Heart left ventricle (tissue), 16 donors: ENCODE results near the gene ALAD. TPM values are rescaled to one million over a fixed set of nuclear protein-coding genes. Genes with fewer than 3 reads are reported as not detected.
A peak's percentile ranks its signal among the peaks of the same experiment; 100 is the strongest.

ENCODE experiments used
- ATAC-seq, 4 donors: fragments of 200-7000 bp; cut with Tn5 transposase; one replicate each; pipeline ENCODE4 v1.9.1; 2020 to 2022; ENCODE audit warnings: moderate library complexity in 4 of 4, mild to moderate bottlenecking in 3 of 4, moderate number of reproducible peaks in 1 of 4
- DNase-seq, 5 donors: peaks; one replicate each; pipeline ENCODE4 v3.0.0-alpha.2; 2020
- H3K27ac ChIP-seq, 12 donors: fragments of 200-600 bp; sonication (generic) in 4 of 12; one replicate each; pipeline versions ENCODE4 v1.5.0 to v1.8.0; 2016 to 2022; ENCODE audit warnings: mild to moderate bottlenecking in 2 of 12
- H3K27me3 ChIP-seq, 9 donors: fragments of 200-600 bp; sonication (generic) in 2 of 9; one replicate each; pipeline versions ENCODE4 v1.5.1 to v1.8.0; 2016 to 2022; ENCODE audit warnings: mild to moderate bottlenecking in 3 of 9
- H3K36me3 ChIP-seq, 9 donors: fragments of 200-600 bp; sonication (generic) in 2 of 9; one replicate each; pipeline versions ENCODE4 v1.5.0 to v1.8.0; 2018 to 2022; ENCODE audit warnings: mild to moderate bottlenecking in 2 of 9
- H3K4me1 ChIP-seq, 12 donors: fragments of 200-600 bp; sonication (generic) in 4 of 12; one replicate each; pipeline versions ENCODE4 v1.5.0 to v1.8.0; 2016 to 2022; ENCODE audit warnings: mild to moderate bottlenecking in 3 of 12
- H3K4me3 ChIP-seq, 12 donors: fragments of 200-600 bp; sonication (generic) in 4 of 12; one replicate each; pipeline versions ENCODE4 v1.5.0 to v1.8.0; 2017 to 2022; ENCODE audit warnings: mild to moderate bottlenecking in 9 of 12, moderate library complexity in 4 of 12
- H3K9me3 ChIP-seq, 12 donors: fragments of 200-600 bp; sonication (generic) in 4 of 12; one replicate each; pipeline versions ENCODE4 v1.5.0 to v1.8.0; 2016 to 2022; ENCODE audit warnings: mild to moderate bottlenecking in 1 of 12
- POLR2A ChIP-seq, 2 donors: fragments of 450-650 bp; IDR thresholded peaks; one replicate each; pipeline ENCODE4 v1.6.1; 2017; ENCODE audit warnings: antibody characterized with exemption in 2 of 2, mild to moderate bottlenecking in 2 of 2, moderate library complexity in 2 of 2
- WGBS, 4 donors: extraction: QIAGEN DNeasy Blood & Tissue Kit in 2 of 4; methylation state at CpG; one replicate each; pipeline versions ENCODE4 v1.1.5 to v1.1.7; 2013 to 2018; 5-methylcytosine and 5-hydroxymethylcytosine counted together
- intact Hi-C, 10 donors: fragments of 100-400 bp; cut with DNase I; formaldehyde crosslinking; loops; one replicate each; pipeline versions ENCODE4 v1.11.1 to v1.14.2; 2022
- polyA plus RNA-seq, 2 donors: library from polyadenylated mRNA; stranded (reverse); fragments of 200-250 nt; gene quantifications; one replicate each; pipeline ENCODE4 v1.2.3, GENCODE V29; 2013
- total RNA-seq, 9 donors: library from RNA; depleted of rRNA in 2 of 9; stranded (reverse); fragments of >200 nt in 2 of 9; fragmentation: NEBNext Ultra II Directional in 3 of 9; extraction: Animal tissue kit (Norgen Biotek cat#: 25700) in 3 of 9; gene quantifications; one replicate each; pipeline versions ENCODE4 v1.1.0 to v1.2.4, GENCODE V29; 2016 to 2023
- TF ChIP-seq, protein P1 (sequence below), 12 donors: fragments of 200-600 bp; sonication (generic) in 4 of 12; IDR thresholded peaks; one replicate each; pipeline versions ENCODE4 v1.5.0 to v1.8.0; 2018 to 2022; ENCODE audit warnings: antibody characterized with exemption in 12 of 12, mild to moderate bottlenecking in 5 of 12
- donor health status: ischemic (EF 13 %, LVEDD 7.1; RV severe dilation, severe dysfunction).
- donor health status: healthy with polysubstance abuse.
- donor health status: DM: no; HTN: yes; CAD: no.
- donor health status: DM: no; HTN: no; CAD: no.
- donor health status: ischemic (EF 25% LVEDD 6.9; RV normal size, moderate dysfunction).
- donor health status: ischemic (EF 25% LVEDD 5.7; RV mildly dilated, moderate dysfunction).
- donor health status: healthy.
- donor health status: DM: yes; HTN: yes; CAD: no.
- donor health status: ischemic (EF 35%, LVEDD 5.7; RV mildly dilated, moderate dysfunction).
- donor health status: nonischemic (EF 11% LVEDD 7.7; RV severe dilation, severe dysfunction).
- donor health status: DM: yes; HTN: yes; CAD: no.
- donor health status: PGD.
- donor health status: ischemic (EF 29% LVEDD 5.4; RV normal size, mild dysfunction).
- donor health status: nonischemic (EF 23%, LVEDD 6.1; RV moderate dilation, normal function).

ALAD gene
- total and polyA plus RNA-seq, 11 donors, result 39.8 to 153 (median 85.6) TPM

DNA sequence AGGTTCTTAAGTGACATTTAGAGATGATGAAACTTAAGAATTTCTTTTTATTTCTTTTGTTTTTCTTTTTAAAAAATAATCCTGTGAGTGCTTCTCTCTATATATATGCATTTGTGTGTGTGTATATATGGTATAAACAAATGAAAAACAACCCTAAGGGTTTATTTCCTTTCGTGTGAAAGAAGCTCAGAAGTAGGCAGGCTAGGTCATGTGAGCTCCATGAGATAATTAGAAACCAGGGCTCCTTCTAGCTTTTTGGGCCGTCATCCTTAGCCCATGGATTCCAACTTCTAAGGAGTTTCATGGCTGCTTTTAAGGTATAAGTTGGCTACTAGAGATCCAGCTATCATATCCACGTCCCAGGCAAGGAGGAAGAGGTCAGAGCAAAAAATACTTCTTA lies 20.6 kb upstream of the ALAD start:
- intact Hi-C loops, result loop anchor here in 3 of 10 donors (10.0 kb wide), 1 partner anchor 243 kb away; no protein-coding TSS in a partner anchor
- no peaks in the 10 kb centered on the region for H3K36me3 ChIP-seq
- H3K4me3 ChIP-seq, result no peak overlapping the region
- no peaks in the 10 kb centered on the region for H3K27me3 ChIP-seq
- ATAC-seq (no peak), DNase-seq (no peak)
- no peak for TF ChIP-seq POLR2A (IDR thresholded peaks at IDR 0.05)
- TF ChIP-seq, protein P1, sequence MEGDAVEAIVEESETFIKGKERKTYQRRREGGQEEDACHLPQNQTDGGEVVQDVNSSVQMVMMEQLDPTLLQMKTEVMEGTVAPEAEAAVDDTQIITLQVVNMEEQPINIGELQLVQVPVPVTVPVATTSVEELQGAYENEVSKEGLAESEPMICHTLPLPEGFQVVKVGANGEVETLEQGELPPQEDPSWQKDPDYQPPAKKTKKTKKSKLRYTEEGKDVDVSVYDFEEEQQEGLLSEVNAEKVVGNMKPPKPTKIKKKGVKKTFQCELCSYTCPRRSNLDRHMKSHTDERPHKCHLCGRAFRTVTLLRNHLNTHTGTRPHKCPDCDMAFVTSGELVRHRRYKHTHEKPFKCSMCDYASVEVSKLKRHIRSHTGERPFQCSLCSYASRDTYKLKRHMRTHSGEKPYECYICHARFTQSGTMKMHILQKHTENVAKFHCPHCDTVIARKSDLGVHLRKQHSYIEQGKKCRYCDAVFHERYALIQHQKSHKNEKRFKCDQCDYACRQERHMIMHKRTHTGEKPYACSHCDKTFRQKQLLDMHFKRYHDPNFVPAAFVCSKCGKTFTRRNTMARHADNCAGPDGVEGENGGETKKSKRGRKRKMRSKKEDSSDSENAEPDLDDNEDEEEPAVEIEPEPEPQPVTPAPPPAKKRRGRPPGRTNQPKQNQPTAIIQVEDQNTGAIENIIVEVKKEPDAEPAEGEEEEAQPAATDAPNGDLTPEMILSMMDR (IDR thresholded peaks at IDR 0.05), result no peak
- peaks cover 0 to 4% (median 0%) of the 10 kb centered on the region in 12 donors for H3K4me1 ChIP-seq
- no peak overlapping the region for H3K27ac ChIP-seq
- H3K9me3 ChIP-seq, result no peaks in the 10 kb centered on the region
- 71 to 85% (median 78%) methylated on average over 3 of the region's 3 CpGs for WGBS, 4 donors

DNA sequence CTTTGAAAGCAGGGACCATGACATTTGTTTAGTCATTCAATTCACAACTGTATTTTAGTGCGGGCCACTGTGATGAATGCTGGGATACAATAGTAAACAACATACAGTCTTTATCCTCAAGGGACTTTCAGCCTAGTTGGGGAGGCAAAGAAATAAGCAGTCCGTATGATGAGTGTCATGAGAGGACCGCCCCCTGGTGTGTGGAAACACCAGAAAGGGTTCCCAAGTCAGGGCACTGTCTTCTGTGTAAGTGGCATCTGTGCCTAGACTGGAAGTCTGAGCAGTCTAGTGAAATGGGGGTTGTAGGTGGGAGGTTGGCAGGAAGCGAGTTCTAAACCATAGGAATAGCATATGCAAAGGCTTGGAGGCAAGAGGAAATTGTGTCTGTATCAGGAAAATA lies 16.3 kb upstream of the ALAD start:
- ATAC-seq (no peak), DNase-seq (no peak)
- TF ChIP-seq, protein P1 (IDR thresholded peaks at IDR 0.05), result no peak
- TF ChIP-seq POLR2A (IDR thresholded peaks at IDR 0.05), result no peak
- Histone ChIP-seq H3K36me3 (no peaks in the 10 kb centered on the region), H3K4me3 (no peak overlapping the region), H3K9me3 (no peaks in the 10 kb centered on the region), H3K27me3 (no peaks in the 10 kb centered on the region), H3K4me1 (peaks cover 0 to 13% (median 0%) of the 10 kb centered on the region in 12 donors), H3K27ac (no peak overlapping the region)
- WGBS, 4 donors, result 78 to 88% (median 83%) methylated on average over 4 of the region's 4 CpGs
- intact Hi-C loops, result no loop called here

- Histone ChIP-seq H3K9me3 (no peaks in the 10 kb centered on the region), H3K27me3 (no peaks in the 10 kb centered on the region), H3K27ac (peak overlapping the region in 5 of 12 donors; percentile 6 to 83 (median 41)), H3K4me1 (peaks cover 0 to 13% (median 4%) of the 10 kb centered on the region in 12 donors), H3K36me3 (no peaks in the 10 kb centered on the region), H3K4me3 (no peak overlapping the region)
- TF ChIP-seq, protein P1 (IDR thresholded peaks at IDR 0.05), result no peak
- TF ChIP-seq POLR2A (IDR thresholded peaks at IDR 0.05), result no peak
- WGBS, 4 donors, result 52 to 70% (median 62%) methylated on average over 3 of the region's 3 CpGs
- DNase-seq (no peak), ATAC-seq (peak in 2 of 4 donors; percentile 61 to 66)
- intact Hi-C loops, result no loop called here
Measured at GRCh38 chr9:113416149-113416721, 15.2 kb upstream of the ALAD start.

DNA sequence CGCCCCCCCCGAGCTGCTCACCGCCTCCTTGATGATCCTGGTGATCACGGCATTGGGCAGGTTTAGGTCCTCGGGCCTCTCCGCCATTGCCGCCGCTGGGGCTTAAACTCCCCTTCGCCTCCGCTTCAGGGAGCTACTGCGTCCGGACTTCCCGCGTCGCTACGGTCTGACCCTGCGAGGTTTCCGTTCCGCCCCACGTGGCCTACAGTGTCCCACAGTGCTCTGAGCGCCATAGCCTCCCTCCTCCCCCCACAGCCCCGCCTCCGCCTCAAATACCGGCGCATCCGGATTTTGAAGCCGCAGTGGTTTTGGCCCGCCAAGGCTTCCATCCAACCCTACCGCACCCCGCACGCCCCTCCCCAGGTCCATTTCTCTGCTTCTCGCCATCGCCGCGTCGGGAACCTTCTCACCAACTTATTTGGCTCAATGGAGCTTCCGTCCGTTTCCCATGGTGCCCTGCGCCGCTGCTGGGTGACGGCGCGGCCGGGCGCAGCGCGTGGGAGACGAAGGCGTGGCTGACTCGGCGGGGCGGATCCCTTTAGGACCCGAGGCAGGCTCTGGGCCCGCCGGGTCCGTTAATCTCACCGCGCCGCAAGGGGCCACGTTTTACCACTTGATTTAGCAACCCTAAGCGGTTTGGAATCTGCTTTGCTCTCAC lies 9.3 kb upstream of the ALAD start, which contains the start of the genes C9orf43 and POLE3:
Gene C9orf43, plus strand, starts transcription at position 541 of the 658 bp plus-strand sequence. CDS start 2,747 bp downstream, outside the sequence.
Gene POLE3, minus strand, starts transcription at position 469 of the 658 bp plus-strand sequence. Its CDS starts 382 bp downstream, at position 87.
- no peaks in the 10 kb centered on the region for H3K9me3 ChIP-seq
- no peaks in the 10 kb centered on the region for H3K27me3 ChIP-seq
- peaks cover 0 to 25% (median 12%) of the 10 kb centered on the region in 12 donors for H3K4me1 ChIP-seq
- ATAC-seq (peak; percentile 97 to 99 (median 98)), DNase-seq (peak; percentile 95 to 97 (median 96))
- H3K36me3 ChIP-seq, result peaks cover 0 to 23% (median 18%) of the 10 kb centered on the region in 9 donors
- H3K27ac ChIP-seq, result peak within 1 kb of the TSS; percentile 85 to 99 (median 97)
- intact Hi-C loops, result loop anchor here in 3 of 10 donors (1.0 to 2.0 kb wide), 3 partner anchors 9 to 136 kb away; partner anchors contain the start of genes CDC26 (in 2 of the 3), PRPF4 (in 2 of the 3) and ALAD (in 1 of the 3)
- 0% methylated on average over 37 to 61 of the region's 61 CpGs for WGBS, 4 donors
- H3K4me3 ChIP-seq, result peak within 1 kb of the TSS; percentile 61 to 97 (median 80)
- TF ChIP-seq, protein P1 (IDR thresholded peaks at IDR 0.05), result no peak
- TF ChIP-seq POLR2A (IDR thresholded peaks at IDR 0.05), result peak in 1 of 2 donors; percentile 66
